HepG2 (cell line): ENCODE measurements around the gene CDYL. TPM values are rescaled to one million over a fixed set of nuclear protein-coding genes. Genes with fewer than 3 reads are reported as not detected.

ENCODE experiments used
- ATAC-seq: fragments of 200-7000 bp; cut with Tn5 transposase; 3 replicates; pipeline ENCODE4 v1.9.1; 2020; ENCODE audit warnings: mild to moderate bottlenecking, moderate library complexity
- BruUV-seq: library from RNA; stranded (reverse); fragments of 400-500 nt; replicated peaks from 2 replicates; lab custom pipeline; 2021; lab: Mats Ljungman, UMichigan
- CTCF ChIA-PET: fragments of 300-600 bp; formaldehyde crosslinking; extraction: SDS; loops from one replicate; lab custom pipeline; 2021; ENCODE audit warnings: low total read pairs, inconsistent platforms, low intra/inter-chr PET ratio; lab: Yijun Ruan, JAX
- POLR2A ChIA-PET: fragments of 350-600 bp; sonication (Branson Sonifier 250); formaldehyde crosslinking; loops from one replicate; lab custom pipeline; 2020; ENCODE audit warnings: antibody characterized with exemption, inconsistent platforms; lab: Yijun Ruan, JAX
- DNase-seq: peaks from one replicate; pipeline ENCODE4 v3.0.0-alpha.2; 2015; ENCODE audit warnings: low spot score
- FAIRE-seq: peaks from 3 replicates; lab custom pipeline; 2011; peaks lifted over from hg19 to GRCh38; lab: Jason Lieb, UNC
- H2AFZ ChIP-seq: one replicate; pipeline ENCODE4 v1.6.1; 2011; ENCODE audit warnings: low read length, inconsistent platforms
- H3K27ac ChIP-seq: fragments of 300-600 bp; 3 replicates; pipeline ENCODE4 v1.8.0; 2011; ENCODE audit warnings: mixed run types, mild to moderate bottlenecking, mixed read lengths, low read length, inconsistent platforms; ENCODE audit not compliant: insufficient read depth; ENCODE audit errors: extremely low read length
- H3K27me3 ChIP-seq, 2 experiments: fragments of 200-600 bp in 1 of 2; 2 replicates in 1 of 2; 3 replicates in 1 of 2; pipeline versions ENCODE4 v1.6.0 to v1.8.0; 2011; ENCODE audit warnings: low read length in 2 of 2, mild to moderate bottlenecking in 2 of 2, moderate library complexity in 2 of 2, inconsistent platforms in 1 of 2; ENCODE audit not compliant: insufficient read depth in 2 of 2, control insufficient read depth in 1 of 2
- H3K36me3 ChIP-seq, 2 experiments: fragments of 200-600 bp in 1 of 2; replicated peaks in 1 of 2; 2 replicates in 1 of 2; 3 replicates in 1 of 2; pipeline versions ENCODE4 v1.5.1 to v1.8.0; 2011; ENCODE audit warnings: low read length in 2 of 2, inconsistent platforms in 1 of 2; ENCODE audit not compliant: insufficient read depth in 2 of 2, control insufficient read depth in 1 of 2
- H3K4me1 ChIP-seq: 2 replicates; pipeline ENCODE4 v1.5.1; 2012; ENCODE audit warnings: low read length, inconsistent platforms; ENCODE audit not compliant: insufficient read depth
- H3K4me2 ChIP-seq: 2 replicates; pipeline ENCODE4 v1.6.0; 2011; ENCODE audit warnings: low read depth, low read length, inconsistent platforms
- H3K4me3 ChIP-seq, 3 experiments: fragments of 200-600 bp in 1 of 3; sonication (generic), shearing (Covaris generic) in 1 of 3; replicated peaks in 1 of 3; 2 replicates each; pipeline ENCODE4 v1.5.1; 2011 to 2016; ENCODE audit warnings: low read length in 3 of 3, inconsistent platforms in 2 of 3, low read depth in 2 of 3, mild to moderate bottlenecking in 2 of 3, control low read depth in 1 of 3, mixed read lengths in 1 of 3; ENCODE audit not compliant: insufficient read depth in 1 of 3
- H3K79me2 ChIP-seq: one replicate; pipeline ENCODE4 v1.6.1; 2011; ENCODE audit warnings: low read length, inconsistent platforms; ENCODE audit not compliant: insufficient read depth
- H3K9ac ChIP-seq: 2 replicates; pipeline ENCODE4 v1.6.0; 2011; ENCODE audit warnings: mild to moderate bottlenecking, low read depth, low read length, inconsistent platforms; ENCODE audit not compliant: insufficient read depth
- H3K9me3 ChIP-seq: 2 replicates; pipeline ENCODE4 v1.5.1; 2012; ENCODE audit warnings: mild to moderate bottlenecking, low read length
- H4K20me1 ChIP-seq: 2 replicates; pipeline ENCODE4 v1.6.0; 2011; ENCODE audit warnings: inconsistent platforms, mild to moderate bottlenecking, low read length, moderate library complexity; ENCODE audit not compliant: insufficient read depth
- ASH2L ChIP-seq: fragments of 300-600, 200-600 bp; sonication (generic); IDR thresholded peaks from 2 replicates; pipeline ENCODE4 v1.7.0; 2017; ENCODE audit warnings: low read depth, mild to moderate bottlenecking, moderate library complexity, mixed read lengths, low read length; ENCODE audit not compliant: insufficient read length
- NFE2L2 ChIP-seq: fragments of 150-350 bp; IDR thresholded peaks from 2 replicates; pipeline ENCODE4 v1.6.1; 2014; ENCODE audit warnings: low read length
- TBP ChIP-seq: sonication (generic); formaldehyde crosslinking; IDR thresholded peaks from 2 replicates; pipeline ENCODE4 v1.5.0; 2020; ENCODE audit warnings: missing genetic modification reagents
- ZNF253 ChIP-seq: sonication (generic); formaldehyde crosslinking; IDR thresholded peaks from 2 replicates; pipeline ENCODE4 v1.8.0; 2022; ENCODE audit warnings: mild to moderate bottlenecking, missing genetic modification reagents, borderline replicate concordance
- ZNF496 ChIP-seq: sonication (generic); formaldehyde crosslinking; IDR thresholded peaks from 2 replicates; pipeline ENCODE4 v1.8.1; 2023; ENCODE audit warnings: mild to moderate bottlenecking, moderate library complexity, missing genetic modification reagents; ENCODE audit not compliant: insufficient replicate concordance
- ZNF644 ChIP-seq: IDR thresholded peaks from 2 replicates; pipeline ENCODE4 v1.6.1; 2016; ENCODE audit warnings: low read depth
- ZNF891 ChIP-seq: sonication (generic); formaldehyde crosslinking; IDR thresholded peaks from 2 replicates; pipeline ENCODE4 v1.5.0; 2020; ENCODE audit warnings: mild to moderate bottlenecking, missing genetic modification reagents
- whole genome bisulfite sequencing: methylation state at CpG from one replicate; pipeline ENCODE4 v1.1.6; 2017; ENCODE audit warnings: low lambda C conversion rate; 5-methylcytosine and 5-hydroxymethylcytosine counted together
- in situ Hi-C: cut with HindIII; loops from 2 replicates; pipeline ENCODE4 v1.10.0; 2017; ENCODE audit warnings: low pct_unique_long_range_greater_than_20kb; ENCODE audit not compliant: extremely low pct_ligation_motif_present
- intact Hi-C: fragments of 100-400 bp; cut with micrococcal nuclease; formaldehyde crosslinking; loops from one replicate; pipeline ENCODE4 v1.10.0; 2022; ENCODE audit not compliant: unreplicated experiment
- polyA plus RNA-seq, 8 experiments: library from polyadenylated mRNA; depleted of rRNA in 3 of 8; stranded (reverse) in 7 of 8; unstranded in 1 of 8; fragments of >200 nt; fragmentation: Illumina TruSeq in 4 of 8; extraction: Trizol in 4 of 8; gene quantifications; 2 replicates each; pipeline versions ENCODE4 v1.2.1 to v1.2.3, GENCODE V29; 2011 to 2016; ENCODE audit warnings: low read depth in 4 of 8, missing spikeins in 1 of 8, mixed read lengths in 1 of 8; ENCODE audit not compliant: insufficient read depth in 1 of 8
- total RNA-seq, 5 experiments: library from RNA; depleted of rRNA; stranded (reverse); fragments of >200 nt; fragmentation: Illumina TruSeq; extraction: Trizol; gene quantifications; 2 replicates each; pipeline ENCODE4 v1.2.3, GENCODE V29; 2016; ENCODE audit warnings: low read depth in 1 of 5
- TF ChIP-seq, protein P1 (sequence below): sonication (generic); formaldehyde crosslinking; IDR thresholded peaks from 2 replicates; pipeline ENCODE4 v1.8.0; 2022; ENCODE audit warnings: low read depth, missing genetic modification reagents

The CDYL gene
- total and polyA plus RNA-seq, 2 of the 13 experiments (the other 11 are each of a cell fraction or from before 2014, with no cell fraction given), result 22.8 to 105 TPM

DNA sequence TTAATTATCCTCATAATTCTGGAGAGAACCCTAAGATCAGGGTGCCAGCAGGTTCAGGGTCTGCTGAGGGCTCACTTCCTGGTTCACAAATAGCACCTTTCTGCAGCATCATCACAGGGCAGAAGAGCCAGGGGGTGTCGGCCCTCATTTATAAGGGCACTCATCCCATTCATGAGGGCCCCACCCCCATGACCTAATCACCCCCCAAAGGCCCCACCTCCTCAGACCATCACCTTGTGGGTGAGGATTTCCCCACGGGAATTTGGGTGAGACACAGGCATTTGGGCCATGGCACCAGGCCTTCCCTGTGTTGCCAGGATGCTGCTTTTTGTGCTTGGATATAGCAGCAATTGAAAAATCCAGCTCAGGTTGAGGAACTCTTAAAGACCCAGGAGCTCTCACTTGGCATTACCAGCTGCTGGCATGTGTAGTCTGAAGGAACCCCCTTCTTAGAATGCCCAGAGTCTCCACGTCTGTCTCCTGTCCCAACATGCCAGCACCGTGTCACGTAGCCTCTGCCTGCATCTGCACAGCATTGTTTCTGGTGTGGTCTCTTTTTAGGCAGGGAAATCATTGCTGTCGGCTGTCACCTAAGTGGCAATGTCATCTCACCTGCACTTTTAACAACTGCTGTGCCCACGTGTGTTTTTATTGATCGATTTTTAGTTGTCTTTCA, 156.2 kb downstream of the CDYL start:
- Histone ChIP-seq H3K4me3 (no peak overlapping the region), H3K4me1 (peaks cover 22% of the 10 kb centered on the region), H3K79me2 (peaks cover 4% of the 10 kb centered on the region), H3K9ac (no peak overlapping the region), H2AFZ (no peak overlapping the region), H3K27ac (no peak overlapping the region), H3K36me3 (peaks cover 2 to 5% of the 10 kb centered on the region in 2 experiments; a peak in 3 of 5 replicates), H3K9me3 (no peaks in the 10 kb centered on the region), H4K20me1 (no peaks in the 10 kb centered on the region)
- ChIA-PET CTCF (no interaction called here), POLR2A (no interaction called here)
- WGBS, result 95% methylated on average over 8 of the region's 8 CpGs
- FAIRE-seq, result no peak
- no peak for ATAC-seq
- intact Hi-C loops (no loop called here), in situ Hi-C loops (no loop called here)
- no TSS peak for BruUV-seq
- DNase-seq, result no peak
- TF ChIP-seq ZNF644 (CRISPR knock-in tag), result no peak
- TF ChIP-seq, protein P1, sequence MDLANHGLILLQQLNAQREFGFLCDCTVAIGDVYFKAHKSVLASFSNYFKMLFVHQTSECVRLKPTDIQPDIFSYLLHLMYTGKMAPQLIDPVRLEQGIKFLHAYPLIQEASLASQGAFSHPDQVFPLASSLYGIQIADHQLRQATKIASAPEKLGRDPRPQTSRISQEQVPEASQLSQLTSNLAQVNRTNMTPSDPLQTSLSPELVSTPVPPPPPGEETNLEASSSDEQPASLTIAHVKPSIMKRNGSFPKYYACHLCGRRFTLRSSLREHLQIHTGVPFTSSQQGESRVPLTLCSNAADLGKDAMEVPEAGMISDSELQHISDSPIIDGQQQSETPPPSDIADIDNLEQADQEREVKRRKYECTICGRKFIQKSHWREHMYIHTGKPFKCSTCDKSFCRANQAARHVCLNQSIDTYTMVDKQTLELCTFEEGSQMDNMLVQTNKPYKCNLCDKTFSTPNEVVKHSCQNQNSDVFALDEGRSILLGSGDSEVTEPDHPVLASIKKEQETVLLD, result no peak
- TF ChIP-seq ZNF253, result no peak
- TF ChIP-seq ZNF891 (CRISPR knock-in tag), result 0 out of 2 replicates have a peak, but pooled peaks have one; percentile 31
- TF ChIP-seq ASH2L, result peak; percentile 10
- TF ChIP-seq NFE2L2, result no peak
- TF ChIP-seq ZNF496 (CRISPR knock-in tag), result no peak
- no peak for TF ChIP-seq TBP (CRISPR knock-in tag)
- TF ChIP-seq, all 625 proteins: peak for 2
- no peaks in the 10 kb centered on the region for H3K27me3 ChIP-seq
- H3K4me2 ChIP-seq, result no peak overlapping the region
